ENCODE data around the gene NLRC5.
A peak's percentile ranks its signal among the peaks of the same experiment; 100 is the strongest.
"Not testable (repeated sequence)": the region's sequence is repeated elsewhere in the genome, so short reads cannot be mapped to it uniquely, and the experiment has no call there.

The NLRC5 gene

DNA sequence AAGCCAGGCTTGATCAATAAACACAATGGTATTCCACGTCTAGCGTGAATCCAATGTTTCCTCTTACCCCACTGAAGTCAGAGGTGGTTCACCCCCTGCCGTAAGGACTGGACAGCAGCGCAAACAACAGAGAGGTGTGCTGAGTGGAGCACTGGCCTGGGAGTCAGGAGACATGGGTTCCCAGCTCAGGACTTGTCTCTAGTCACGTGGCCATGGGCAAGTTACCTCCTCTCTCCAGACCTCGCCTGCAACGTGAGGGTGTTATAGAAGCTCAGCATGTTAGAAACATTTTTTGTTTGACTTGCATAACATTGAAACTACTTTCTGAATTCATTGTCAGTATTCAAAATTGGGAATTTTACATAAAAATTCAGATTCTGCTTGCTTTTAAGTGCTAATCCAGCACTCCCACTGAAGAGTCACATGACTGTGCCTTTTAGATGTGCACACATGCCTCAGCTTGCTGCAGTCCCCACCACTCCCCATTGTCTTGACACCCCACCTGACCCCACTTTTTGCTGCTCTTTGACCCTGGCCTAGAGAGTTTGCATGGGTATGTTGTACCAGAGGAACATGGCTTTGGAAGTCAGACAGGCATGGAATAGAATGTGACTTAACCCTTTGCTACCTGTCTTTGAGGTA, 94.2 kb downstream of the NLRC5 start:
- no peak for DNase-seq (ENCODE audit: low spot score)

DNA sequence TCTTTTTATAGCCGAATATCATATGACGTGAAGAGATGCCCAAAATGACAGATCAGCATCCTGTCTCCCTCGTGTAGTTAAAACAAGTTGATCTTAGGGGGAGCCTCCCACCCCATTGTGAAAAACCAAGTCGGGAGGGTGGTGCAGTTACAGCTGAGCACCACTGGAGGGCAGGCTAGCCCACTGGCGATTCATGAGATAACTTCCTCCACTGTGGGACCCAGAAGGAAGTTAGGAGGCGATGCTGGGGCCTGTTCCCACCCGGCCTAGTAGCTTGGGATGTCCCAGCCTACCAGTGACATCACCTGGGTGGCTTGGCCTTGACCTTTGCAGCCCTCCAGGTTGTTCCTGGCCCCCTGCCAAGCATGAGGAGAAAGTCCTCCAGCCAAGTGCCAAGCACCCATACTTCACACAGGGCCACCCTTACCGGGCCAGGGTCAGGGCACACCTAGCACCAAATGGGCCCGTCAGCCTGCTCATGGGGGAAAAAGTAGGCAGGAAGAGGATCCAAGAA, 95.0 kb downstream of the NLRC5 start:
- peak; percentile 79 for DNase-seq (ENCODE audit: low spot score)

DNA sequence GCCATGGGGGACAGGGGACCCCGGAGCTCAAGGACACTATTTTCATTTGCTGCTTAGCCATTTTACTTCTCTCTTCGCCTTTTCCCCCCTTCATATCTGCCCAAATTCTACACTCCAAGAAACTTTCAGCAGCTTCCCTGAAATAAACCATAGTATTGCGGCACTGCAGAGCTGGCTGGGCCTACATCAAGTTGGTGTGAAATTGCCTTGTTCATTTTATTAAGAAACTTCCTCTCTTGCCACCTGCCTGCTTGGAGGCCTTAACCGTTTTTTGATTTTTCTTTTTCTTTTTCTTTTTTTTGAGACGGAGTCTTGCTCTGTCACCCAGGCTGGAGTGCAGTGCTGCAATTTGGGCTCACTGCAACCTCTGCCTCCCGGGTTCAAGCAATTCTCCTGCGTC, 95.6 kb downstream of the NLRC5 start:
- DNase-seq (ENCODE audit: low spot score): no peak

DNA sequence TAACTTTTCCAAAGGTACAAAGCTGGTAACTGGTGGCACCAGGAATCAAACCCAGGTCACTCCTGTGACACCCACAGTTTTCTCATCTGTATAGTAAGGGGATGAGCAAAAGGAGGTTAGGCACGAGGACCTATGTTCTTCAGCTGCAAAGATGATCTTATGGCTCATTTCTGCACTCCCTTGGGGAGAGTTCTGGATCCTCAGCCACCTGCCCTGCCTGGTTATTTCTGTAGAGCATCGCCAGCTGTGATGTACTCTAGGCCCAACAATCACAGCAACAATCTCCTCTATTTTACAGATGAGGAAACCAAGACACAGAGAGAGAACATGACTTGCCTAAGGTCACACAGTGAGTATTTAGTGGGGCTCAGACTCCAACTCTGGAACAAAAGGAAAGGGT, 97.6 kb downstream of the NLRC5 start:
- no peak for DNase-seq (ENCODE audit: low spot score)

DNA sequence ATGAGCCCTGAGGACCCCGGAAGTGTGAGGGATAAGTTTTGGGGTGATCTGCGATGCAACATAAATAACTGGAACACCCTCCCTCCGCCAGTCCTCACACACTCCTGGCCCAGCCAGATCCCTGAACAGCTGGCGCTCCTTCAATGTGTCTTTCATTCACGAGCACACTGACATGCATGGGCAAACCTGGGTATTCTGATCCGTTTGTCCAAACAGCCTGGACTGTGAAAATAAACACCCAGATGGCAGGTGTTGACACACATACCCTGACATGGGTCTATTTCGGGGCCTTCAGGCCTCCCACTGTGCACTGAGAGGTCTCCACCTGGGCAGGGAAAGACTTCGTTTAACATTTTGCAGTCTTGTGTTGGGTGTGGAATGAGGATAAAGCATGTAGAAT, 100.0 kb downstream of the NLRC5 start:
- DNase-seq (ENCODE audit: low spot score): no peak

DNA sequence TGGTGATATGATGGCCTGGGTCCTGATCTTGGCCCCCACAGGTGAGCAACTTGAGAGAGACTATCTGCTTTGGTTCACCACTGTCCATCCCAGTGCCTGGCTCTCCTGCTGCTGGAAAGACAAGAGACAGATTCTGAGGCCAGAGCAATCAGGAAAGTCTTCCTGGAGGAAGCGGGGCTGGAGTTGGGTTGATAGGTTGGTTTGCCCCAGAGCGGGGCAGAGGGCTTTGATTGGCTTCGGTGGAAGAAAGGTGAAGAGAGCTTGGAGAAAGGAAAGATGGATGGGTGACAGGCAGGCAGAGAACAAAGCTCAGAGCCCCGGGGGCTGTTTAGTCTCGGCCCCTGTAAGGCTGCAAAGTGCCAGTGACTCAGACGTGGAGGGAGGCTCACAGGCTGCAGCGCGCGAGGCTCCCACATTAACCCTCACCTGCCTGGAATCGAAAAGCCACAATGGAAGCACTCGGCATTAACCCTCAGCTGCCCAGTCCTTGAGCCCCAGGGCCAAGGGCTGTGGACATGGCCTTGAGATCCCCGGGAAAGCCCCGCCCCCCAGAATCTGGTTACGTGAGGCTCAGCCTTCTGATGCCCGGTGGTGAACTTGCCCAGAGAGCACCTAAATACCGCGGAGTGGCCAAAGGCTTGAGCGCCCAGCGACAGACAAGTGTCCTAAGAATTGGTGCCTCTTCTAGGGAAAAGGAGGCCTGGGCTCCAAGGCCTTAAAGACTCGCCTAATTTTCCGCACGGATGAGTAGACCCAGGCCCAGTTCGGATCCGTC, 102.0 kb downstream of the NLRC5 start:
- no peak for DNase-seq (ENCODE audit: low spot score)

DNA sequence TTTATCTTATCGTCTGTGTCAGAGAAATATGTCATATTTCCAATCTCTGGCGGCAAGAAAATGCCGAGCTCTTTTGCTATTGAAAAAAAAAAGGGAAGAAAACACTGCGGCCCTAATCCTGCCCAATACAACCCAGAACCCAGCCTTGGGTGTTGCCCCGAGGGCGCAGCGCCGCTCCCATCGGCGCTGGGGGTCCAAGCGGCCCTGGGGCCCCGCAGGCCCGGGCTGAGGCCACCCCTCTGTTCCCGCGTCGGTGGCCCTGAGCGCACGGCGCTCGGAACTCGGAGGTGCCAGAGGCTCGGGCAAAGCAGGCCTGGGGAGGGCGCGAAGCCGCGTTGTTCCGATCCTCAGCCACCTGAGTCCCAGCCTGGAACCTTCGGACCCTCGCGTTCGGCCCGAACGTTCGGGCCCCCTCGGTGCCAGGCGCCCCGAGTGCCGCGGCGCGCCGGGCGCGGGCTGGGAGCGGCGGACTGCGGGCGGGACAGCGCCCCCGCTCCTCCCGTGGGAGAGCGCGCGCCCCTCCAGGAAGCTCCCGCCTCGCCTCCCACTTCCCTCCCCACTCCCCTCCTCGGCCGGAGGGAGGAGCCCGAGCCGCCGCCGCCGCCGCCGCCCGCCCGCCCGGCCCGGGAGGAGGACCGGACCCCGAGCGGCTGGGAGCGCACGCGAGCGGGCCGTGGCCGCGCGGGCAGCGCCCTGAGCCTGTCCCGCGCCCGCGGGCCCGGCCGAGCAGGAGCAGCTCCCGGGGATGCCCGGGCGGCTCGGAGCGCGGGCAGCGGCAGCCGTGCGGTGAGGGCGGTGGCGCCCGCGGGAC, 102.8 kb downstream of the NLRC5 start, which contains the start of gene CPNE2:
Gene CPNE2 (plus strand): TSS at position 609 of the 811 bp plus-strand sequence. CDS start 18,160 bp downstream, outside the sequence.
- no peak for DNase-seq (ENCODE audit: low spot score)

DNA sequence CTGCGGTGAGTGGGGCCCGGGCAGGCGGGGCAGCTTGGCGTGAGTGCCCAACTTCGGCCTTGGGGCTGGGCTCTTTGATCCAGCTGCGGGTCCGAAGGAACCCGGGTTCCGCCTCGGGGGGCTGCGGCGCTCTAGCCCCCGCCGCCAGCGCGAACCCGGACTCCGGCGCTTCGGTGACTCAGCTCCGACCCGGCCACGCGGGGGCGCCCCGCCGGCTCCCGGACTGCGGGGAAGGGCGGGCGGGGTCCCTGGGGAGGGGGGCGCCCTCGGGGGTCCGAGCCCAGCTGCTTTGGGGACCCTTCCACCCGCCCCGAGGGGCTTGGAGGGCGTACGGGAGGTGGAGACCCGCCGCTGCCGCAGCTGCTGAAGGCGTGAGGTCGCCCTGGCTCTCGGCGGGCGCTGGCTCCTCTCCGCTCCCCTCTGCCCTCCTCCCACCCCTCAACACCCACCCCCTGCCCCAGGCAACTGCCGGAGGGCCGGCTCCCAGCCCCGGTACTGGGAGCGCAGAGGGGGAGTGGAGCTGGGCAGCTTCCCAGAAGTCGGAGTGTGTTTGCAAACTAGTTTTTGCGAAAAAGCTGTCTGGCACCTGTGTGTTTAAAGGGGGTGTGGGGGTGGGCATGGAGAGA, 103.5 kb downstream of the NLRC5 start:
- DNase-seq (ENCODE audit: low spot score): peak; percentile 48

DNA sequence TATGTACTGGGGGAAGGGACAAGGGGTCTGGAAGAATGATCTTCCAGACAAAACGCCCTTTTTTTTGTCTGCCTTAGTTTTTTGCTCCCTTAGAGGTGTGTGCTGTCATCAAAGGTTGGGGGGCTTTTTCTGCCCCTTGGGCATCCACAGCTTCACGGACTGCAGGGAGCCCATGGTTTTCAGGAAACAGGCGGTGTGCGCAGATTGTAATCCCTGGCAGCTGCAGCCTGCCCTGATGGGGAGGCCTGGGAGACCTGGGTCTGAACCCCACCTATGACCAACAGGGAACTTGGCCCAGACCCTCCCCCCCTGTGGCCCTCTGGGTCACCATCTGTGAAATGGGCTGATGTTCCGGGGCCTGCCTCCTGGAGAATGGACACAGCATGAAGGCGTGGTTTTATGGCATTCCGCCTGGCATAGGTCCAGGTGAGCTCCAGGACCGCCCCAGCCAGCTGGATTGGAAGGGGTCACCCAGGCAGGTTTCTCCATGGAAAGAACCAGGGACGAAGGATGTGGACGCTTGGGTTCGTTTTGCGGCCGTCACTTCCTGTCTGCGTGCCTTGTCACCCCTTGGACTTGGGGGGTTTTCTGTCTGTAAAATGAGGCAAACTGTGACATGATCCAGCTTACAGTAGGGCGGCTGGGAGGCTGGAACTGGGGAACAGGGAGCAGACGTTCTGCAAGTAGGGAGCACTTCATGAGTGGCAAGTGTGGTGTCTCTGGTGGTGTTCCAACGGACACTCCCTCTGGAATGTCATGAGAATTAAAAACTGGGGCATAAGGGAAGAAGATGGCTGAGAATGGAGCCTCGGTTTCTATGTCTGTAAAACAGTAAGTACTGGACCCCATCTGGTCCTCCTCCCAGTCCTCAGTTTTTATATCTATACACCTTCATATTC, 104.6 kb downstream of the NLRC5 start:
- DNase-seq (ENCODE audit: low spot score): no peak

DNA sequence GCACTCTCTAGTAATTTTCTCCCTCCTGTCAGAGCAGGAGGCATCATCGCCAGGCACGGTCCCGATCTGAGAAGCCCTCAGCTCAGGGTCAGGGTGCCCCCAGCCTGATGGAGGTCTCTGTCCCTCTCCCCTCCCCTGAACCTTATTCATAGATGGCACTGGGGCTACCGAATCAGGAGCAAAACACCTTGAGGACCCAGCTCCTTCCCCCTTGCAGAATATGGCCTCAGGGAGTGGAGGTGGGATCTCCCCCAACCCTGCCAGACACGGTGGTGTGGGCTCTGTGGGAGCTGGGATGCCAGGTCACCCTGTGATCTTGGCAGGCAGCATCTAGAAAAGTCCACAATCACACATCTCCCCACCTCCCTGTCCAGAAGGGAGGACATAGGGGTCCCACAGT, 105.6 kb downstream of the NLRC5 start:
- no peak for DNase-seq (ENCODE audit: low spot score)

DNA sequence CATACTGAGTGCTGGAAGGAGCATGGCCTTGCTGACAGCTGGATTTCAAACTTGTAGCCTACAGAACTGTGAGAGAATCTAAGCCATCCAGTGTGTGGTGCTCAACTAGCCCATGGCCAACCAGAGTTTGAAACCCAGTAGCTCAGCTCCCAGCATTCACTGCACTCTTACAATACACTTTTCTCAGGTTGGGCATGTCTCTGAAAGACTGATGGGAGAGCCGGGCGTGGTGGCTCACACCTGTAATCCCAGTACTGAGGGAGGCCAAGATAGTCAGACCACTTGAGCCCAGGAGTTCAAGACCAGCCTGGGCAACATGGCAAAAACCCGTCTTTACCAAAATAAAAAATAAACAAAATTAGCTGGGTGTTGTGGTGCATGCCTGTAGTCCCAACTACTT, 106.8 kb downstream of the NLRC5 start:
- DNase-seq (ENCODE audit: low spot score): no peak

DNA sequence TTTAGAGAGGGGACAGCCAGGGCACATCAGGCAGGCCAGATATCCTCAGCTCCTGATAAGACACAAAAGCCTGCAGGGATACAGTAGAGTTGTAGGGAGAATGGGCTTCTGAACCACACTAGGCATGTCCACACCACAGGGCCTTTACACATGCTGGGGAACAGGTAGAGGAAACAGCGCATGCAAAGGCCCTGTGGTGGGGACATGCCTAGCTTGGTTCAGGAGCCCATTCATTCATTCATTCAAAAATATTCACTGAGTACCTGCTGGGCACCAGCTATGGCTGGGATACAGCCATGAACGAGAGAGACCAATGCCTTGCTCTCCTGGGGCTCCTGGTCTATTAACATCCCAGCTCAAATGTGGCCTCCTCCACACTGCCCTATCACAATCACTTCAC, 107.4 kb downstream of the NLRC5 start:
- DNase-seq (ENCODE audit: low spot score): no peak

DNA sequence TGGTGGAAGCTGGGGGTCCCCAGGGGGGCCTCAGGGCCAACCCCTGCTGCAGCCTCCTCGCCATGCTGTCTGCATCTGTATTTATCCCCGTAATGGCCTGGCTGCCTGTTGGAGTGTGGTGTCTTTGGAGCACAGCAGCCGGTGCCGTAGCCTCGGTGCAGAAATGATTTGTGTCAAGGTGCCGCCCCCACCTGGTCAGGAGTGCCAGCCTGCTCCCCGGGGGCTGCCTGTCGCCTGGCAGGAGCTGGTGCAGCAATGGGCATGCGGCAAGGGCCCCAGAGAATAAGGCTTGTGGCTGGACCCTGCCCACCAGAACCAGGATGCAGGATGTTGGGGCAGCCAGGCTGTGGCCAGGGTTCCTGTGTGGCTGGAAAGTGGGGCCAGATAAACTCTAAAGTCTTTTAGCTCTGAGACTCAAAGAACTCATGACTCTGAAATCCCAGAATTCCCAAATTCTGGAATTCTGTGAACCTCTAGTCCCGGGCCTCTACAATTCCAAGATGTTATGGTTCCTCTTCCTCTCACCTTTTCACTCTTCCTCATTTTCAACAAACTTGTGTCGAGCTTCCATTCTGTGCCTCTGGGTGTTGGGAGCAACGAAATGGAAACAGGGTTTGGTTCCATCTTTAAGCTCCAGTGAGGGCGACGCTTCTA, 109.0 kb downstream of the NLRC5 start:
- DNase-seq (ENCODE audit: low spot score): no peak

DNA sequence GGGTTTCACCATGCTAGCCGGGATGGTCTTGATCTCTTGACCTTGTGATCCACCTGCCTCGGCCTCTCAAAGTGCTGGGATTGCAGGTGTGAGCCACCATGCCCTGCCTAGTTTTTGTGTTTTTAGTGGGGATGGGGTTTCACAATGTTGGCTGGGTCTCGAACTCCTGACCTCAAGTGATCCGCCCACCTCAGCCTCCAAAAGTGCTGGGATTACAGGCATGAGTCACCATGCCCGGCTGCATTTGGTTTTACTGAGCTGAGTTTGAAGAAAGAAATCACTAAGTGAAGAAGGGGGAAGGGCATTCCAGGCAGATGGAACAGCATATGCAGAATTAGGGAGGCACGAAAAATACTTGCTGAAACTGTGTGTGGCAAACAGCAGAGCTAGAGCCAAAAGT, 110.6 kb downstream of the NLRC5 start:
- not testable (repeated sequence) for DNase-seq (ENCODE audit: low spot score)

DNA sequence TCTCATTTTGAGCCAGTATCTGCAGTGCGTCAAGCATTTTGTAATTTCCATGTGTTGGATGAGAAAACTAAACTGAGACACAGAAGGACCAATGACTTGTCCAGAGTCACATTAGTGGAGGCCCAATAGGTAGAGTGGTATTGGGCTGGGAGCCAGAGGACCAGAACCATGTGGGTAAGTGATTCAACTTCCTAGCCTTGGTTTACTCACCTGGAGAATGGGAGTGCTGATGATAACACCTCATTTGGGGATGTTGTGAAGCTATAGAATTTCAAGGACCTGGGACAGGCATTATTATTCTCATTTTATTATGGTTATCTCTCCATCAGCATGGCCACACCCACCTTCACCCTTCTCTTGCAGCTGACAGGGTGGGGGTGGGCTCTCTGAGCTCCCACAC, 111.1 kb downstream of the NLRC5 start:
- DNase-seq (ENCODE audit: low spot score): no peak

DNA sequence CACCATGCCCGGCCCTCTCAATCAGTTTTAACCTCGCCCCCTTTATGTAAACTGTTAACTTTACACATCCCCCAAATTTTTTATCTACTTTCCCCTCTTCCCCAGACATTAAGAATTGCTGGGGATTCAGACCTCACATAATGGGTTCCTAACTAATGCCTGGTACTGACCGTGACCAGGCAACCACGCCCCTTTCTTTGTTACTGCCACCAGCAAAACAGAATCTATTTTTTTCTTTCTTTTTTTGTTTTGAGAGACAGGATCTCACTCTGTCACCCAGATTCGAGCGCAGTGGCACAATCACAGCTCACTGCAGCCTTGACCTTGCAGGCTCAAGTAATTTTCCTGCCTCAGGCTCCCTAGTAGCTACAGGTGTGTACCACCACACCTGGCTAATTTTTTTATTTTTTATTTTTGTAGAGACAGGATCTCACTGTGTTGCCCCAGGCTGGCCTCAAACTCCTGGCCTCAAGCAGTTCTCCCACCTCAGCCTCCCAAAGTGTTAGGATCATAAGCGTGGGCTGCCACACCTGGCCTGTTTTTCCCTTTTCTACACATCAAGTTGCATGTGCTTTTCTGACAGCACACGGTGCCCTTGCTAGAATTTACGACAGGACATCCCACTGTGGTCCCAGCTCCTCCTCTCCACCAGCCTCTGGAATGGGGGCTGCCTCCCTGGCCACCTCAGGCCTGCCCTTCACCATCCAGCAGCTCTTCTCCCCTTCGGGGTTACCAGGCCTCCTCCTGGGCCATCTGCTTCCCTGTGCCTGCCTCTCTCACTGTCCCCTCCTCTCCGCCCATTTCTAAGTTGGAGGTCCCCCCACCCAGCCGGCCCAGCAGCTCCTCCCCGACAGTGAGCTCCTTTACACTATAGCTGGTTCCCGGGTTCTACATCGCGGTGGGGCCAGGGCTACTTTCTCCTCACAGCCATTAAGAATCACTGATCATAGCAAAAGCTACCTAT, 113.8 kb downstream of the NLRC5 start:
- DNase-seq (ENCODE audit: low spot score): no peak

DNA sequence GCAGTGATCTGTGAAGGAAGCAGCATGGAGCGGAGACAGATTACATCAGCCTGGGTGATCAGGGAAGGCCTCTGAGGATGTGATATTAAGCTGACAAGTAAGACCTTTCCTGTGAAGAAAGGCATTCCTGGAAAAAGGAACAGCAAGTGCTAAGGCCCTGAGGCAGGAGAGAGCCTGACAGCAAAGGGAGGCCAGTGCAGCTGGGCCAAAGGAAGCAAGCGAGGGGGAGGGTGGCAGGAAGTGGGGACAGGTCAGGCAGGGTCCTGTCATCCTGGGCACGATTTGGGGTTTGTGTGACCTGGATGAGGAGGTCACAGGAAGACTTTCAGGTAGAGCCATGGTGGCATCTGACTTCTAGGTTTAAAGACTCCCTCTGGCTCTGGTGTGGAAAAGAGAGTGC, 115.3 kb downstream of the NLRC5 start:
- DNase-seq (ENCODE audit: low spot score): no peak

DNA sequence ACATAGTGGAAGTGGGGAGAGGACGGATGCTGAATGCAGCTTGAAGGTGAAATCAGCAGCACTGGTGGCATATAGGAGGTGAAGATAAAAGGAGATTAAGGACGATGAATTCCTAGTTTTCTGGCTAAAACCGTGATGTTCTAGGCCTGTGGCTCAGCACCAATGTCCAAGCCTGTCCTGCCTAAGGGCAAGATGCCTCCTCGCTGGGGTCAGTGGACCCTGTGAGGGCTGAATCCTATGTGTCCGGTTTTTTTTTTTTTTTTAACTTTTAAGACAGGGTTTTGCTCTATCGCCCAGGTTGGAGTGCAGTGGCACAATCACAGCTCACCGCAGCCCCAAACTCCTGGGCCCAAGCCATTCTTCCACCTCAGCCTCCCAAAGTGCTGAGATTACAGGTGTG, 115.8 kb downstream of the NLRC5 start:
- DNase-seq (ENCODE audit: low spot score): no peak

DNA sequence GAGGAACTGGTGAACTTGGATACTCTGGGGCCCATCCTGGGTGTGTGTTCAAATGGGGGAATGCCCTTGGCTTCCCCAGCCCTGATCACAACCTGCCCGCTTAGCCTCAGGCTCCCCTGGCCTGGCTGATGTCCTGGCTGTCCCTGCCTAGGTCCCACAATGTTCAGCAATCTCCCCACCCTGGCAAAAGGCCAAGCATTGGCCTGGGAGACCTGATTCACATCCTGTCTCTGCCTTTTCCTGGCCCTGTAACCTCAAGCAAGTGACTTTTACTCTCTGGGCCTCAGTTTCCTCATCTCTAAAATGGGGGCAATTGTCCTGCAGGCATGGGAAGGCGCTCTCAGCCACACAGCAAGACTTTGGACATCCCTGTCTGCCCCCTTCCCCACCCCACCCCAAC, 117.4 kb downstream of the NLRC5 start:
- DNase-seq (ENCODE audit: low spot score): no peak

All from CD4-positive, alpha-beta T cell treated with Interleukin-2 at 100 ng/mL for 4 hours (primary cell).